Cardiac muscle cell (in vitro differentiated cells and primary cell): ENCODE results near the gene TSPAN32. TPM values are rescaled to one million over a fixed set of nuclear protein-coding genes. Genes with fewer than 3 reads are reported as not detected.

Experiments used
- DNase-seq, 2 donors: peaks; one replicate each; pipeline versions ENCODE4 v3.0.0 to v3.0.0-alpha.2; 2010 to 2017; ENCODE audit warnings: low read depth in 1 of 2, low spot score in 1 of 2
- H3K27ac ChIP-seq: fragments of 200-600 bp; sonication (generic); 2 replicates; pipeline ENCODE4 v1.5.1; 2016
- H3K27me3 ChIP-seq: fragments of 200-600 bp; sonication (generic); 2 replicates; pipeline ENCODE4 v1.6.0; 2016; ENCODE audit warnings: control low read depth
- H3K36me3 ChIP-seq: fragments of 200-600 bp; sonication (generic); 2 replicates; pipeline ENCODE4 v1.5.1; 2016; ENCODE audit warnings: control low read depth
- H3K4me1 ChIP-seq: fragments of 200-600 bp; sonication (generic); 2 replicates; pipeline ENCODE4 v1.8.1; 2017; ENCODE audit warnings: low read depth, mild to moderate bottlenecking, mixed run types
- H3K4me3 ChIP-seq: fragments of 200-600 bp; sonication (generic); 2 replicates; pipeline ENCODE4 v1.5.1; 2016; ENCODE audit warnings: mild to moderate bottlenecking
- H3K9me3 ChIP-seq: fragments of 200-600 bp; sonication (generic); 2 replicates; pipeline ENCODE4 v1.5.1; 2017; ENCODE audit warnings: low read depth, mild to moderate bottlenecking, control low read depth
- polyA plus RNA-seq: library from polyadenylated mRNA; unstranded; fragments of >200 nt; fragmentation: Nextera tagmentation; extraction: Ambion mirVana; gene quantifications from 2 replicates; pipeline ENCODE4 v1.2.1, GENCODE V29; 2016
- total RNA-seq: library from RNA; depleted of rRNA; stranded (reverse); fragments of >200 nt; gene quantifications from 2 replicates; pipeline ENCODE4 v1.2.3, GENCODE V29; 2016
- TF ChIP-seq, protein P1 (sequence below): IDR thresholded peaks from 2 replicates; pipeline ENCODE4 v1.5.1; 2012; ENCODE audit warnings: low read depth, mild to moderate bottlenecking, low read length

TSPAN32 gene
- total and polyA plus RNA-seq, 2 experiments from 2014 or later: 22.0 to 24.8 TPM

DNA sequence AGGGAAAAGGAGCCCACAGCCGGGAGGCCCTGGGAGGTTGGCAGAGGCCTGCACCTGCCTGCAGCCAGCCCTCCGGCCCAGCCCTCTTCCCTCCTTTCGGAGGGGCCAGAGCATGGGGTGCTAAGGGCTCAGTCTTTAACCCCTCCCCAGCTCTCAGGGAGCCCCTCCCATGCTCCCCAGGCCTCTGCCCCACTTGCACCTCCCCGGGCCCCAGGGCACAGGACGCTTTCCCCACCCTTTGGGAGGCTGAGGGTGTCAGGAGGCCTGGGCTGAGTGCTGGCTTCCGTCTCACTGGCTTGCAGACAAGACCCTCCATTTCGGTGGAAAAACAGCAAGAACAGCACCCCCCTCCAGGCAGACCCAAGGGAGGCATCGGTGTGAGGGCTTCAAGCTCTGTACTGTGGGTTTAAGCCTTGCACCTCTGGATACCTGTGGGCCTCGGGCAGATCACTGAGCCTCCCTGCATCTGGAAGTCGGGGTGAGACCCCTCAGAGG, 38.7 kb upstream of the TSPAN32 start:
- TF ChIP-seq, protein P1, sequence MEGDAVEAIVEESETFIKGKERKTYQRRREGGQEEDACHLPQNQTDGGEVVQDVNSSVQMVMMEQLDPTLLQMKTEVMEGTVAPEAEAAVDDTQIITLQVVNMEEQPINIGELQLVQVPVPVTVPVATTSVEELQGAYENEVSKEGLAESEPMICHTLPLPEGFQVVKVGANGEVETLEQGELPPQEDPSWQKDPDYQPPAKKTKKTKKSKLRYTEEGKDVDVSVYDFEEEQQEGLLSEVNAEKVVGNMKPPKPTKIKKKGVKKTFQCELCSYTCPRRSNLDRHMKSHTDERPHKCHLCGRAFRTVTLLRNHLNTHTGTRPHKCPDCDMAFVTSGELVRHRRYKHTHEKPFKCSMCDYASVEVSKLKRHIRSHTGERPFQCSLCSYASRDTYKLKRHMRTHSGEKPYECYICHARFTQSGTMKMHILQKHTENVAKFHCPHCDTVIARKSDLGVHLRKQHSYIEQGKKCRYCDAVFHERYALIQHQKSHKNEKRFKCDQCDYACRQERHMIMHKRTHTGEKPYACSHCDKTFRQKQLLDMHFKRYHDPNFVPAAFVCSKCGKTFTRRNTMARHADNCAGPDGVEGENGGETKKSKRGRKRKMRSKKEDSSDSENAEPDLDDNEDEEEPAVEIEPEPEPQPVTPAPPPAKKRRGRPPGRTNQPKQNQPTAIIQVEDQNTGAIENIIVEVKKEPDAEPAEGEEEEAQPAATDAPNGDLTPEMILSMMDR: no peak

DNA sequence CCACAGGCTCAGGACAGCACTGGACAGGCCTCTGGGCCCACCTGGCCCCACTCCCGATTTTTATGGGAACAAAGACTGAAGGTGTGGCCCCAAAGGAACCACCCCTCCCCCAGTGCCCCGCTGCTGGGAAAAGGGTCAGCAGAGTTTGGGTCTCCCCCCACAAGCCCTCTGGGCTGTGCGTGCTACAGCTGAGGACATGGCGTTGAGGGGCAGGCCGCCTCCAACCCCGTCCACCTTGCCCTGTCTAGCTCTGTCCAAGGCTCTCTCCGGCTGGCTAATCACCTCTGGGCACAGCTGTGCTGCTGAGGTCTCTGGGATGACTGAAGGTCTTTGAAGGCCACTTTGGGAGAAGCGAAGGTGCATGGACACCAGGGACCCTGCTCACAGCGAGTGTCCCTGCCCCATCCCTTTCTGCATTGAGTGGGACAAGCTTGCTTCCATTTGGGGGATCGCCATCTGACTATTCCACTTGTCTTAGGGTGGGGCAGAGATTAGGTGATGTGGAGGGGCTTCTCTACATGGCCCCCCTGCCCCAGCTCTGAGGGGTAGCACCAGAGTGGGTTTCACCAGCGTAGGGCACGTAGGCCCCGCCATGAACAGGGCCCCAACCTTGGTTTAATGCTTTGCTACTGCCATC, 38.0 kb upstream of the TSPAN32 start:
- H3K4me3 ChIP-seq: no peak overlapping the region
- H3K4me1 ChIP-seq: no peaks in the 10 kb centered on the region
- H3K36me3 ChIP-seq: no peaks in the 10 kb centered on the region
- H3K9me3 ChIP-seq: no peaks in the 10 kb centered on the region
- peaks cover 46% of the 10 kb centered on the region for H3K27me3 ChIP-seq
- no peak for DNase-seq
- no peak overlapping the region for H3K27ac ChIP-seq
- TF ChIP-seq, protein P1: no peak

More for the DNA sequence above, 38.7 kb upstream of the TSPAN32 start:
- peaks cover 39% of the 10 kb centered on the region for H3K27me3 ChIP-seq
- no peak for DNase-seq
- H3K9me3 ChIP-seq: no peaks in the 10 kb centered on the region
- no peaks in the 10 kb centered on the region for H3K4me1 ChIP-seq
- H3K36me3 ChIP-seq: no peaks in the 10 kb centered on the region
- H3K4me3 ChIP-seq: no peak overlapping the region
- H3K27ac ChIP-seq: no peak overlapping the region

DNA sequence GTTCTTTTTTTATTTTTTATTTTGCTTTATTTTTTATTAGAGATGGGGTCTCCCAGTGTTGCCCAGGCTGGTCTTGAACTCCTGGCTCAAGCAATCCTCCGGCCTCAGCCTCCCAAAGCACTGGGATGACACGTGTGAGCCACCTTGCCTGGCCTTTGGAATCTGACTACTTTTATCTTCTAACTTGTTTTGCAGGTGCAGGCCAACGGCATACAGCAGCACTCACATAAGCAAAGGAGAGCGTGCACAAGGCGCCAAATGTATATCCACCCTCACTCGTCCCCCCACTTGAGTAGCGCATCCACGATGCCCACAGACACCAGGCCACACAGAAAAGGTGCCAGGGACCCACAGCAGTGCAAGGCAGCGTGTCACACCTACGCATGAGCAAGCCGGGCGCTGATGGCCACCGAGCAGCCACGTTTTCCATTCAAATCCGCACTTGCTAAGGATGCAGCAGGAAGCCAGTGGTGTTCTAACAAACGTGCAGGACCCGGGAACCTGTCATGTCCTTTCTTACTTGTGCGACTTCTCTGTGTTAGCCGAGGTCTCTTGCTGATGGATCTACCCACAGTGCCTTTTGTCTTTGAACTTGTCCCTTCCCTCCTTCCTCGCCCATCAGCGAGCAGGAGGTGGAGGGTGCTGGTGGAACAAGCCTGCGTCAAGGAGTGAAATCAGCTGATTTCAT, 37.3 kb upstream of the TSPAN32 start:
- peaks cover 53% of the 10 kb centered on the region for H3K27me3 ChIP-seq
- H3K4me1 ChIP-seq: no peaks in the 10 kb centered on the region
- H3K9me3 ChIP-seq: no peaks in the 10 kb centered on the region
- no peak for DNase-seq
- TF ChIP-seq, protein P1: no peak
- no peak overlapping the region for H3K4me3 ChIP-seq
- no peaks in the 10 kb centered on the region for H3K36me3 ChIP-seq
- no peak overlapping the region for H3K27ac ChIP-seq

DNA sequence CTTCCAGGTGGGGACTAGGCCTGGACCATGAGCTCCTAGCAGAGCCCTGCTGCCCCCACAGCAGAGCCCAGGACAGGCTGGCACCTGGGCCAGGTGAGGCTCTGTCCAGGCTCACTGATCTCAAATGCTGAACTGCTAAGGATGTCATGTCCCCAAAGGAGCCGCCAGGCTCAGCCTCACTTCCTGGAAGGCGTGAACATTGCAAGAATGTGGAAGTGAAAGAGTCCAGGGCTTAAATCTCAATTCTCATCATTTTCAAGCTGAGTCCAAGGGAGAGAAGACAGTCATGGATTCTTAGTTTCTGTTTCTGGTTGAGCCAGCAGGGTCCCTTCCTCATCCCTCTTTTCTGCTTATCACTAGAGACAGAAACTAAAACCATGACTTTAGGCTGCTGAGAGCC, 36.4 kb upstream of the TSPAN32 start:
- Histone ChIP-seq H3K27ac (no peak overlapping the region), H3K4me1 (no peaks in the 10 kb centered on the region), H3K36me3 (no peaks in the 10 kb centered on the region), H3K27me3 (peaks cover 61% of the 10 kb centered on the region), H3K9me3 (no peaks in the 10 kb centered on the region), H3K4me3 (no peak overlapping the region)
- TF ChIP-seq, protein P1: no peak
- DNase-seq: no peak

DNA sequence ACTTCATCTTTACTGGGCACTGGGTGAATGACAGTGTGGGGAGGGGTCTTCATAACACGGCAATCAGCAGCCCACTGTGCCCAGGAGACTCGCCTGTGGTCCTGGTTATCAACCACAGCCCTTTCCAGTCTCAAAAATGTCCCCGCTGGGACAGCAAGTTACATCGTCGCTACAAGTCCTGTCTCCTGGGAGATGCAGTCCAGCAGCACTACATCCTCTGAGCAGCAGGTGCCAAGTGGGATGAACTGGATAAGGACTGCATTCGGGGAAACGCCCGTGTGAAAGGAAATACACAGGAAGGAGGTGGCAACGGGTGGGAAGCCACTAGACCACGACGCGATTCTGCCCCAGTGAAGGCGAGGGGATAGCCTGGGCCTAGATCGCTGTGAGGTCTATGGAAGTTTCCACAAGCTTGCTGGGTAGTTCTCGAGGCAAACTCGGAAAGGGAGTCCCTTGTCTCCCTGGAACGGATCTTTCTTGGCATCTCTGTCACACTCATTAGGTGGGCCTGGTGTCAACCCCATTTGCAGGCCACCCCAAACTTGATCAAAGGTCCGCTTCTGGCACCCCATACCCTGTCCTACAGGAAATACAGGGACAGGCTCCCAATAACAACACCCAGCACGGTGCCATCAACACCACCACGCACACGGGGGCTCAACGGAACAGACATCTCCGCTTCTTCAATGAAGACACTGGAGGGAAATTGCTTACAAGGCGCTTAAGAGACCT, 35.8 kb upstream of the TSPAN32 start:
- Histone ChIP-seq H3K27ac (no peak overlapping the region), H3K4me3 (no peak overlapping the region), H3K27me3 (peaks cover 68% of the 10 kb centered on the region), H3K9me3 (no peaks in the 10 kb centered on the region), H3K4me1 (no peaks in the 10 kb centered on the region), H3K36me3 (no peaks in the 10 kb centered on the region)
- TF ChIP-seq, protein P1: no peak
- no peak for DNase-seq
